Pancreas (tissue), 10 donors: ENCODE data around the gene ME2. TPM values are rescaled to one million over a fixed set of nuclear protein-coding genes. Genes with fewer than 3 reads are reported as not detected.

Experiments
- ATAC-seq, 4 donors: fragments of 200-7000 bp; cut with Tn5 transposase; one replicate each; pipeline versions ENCODE4 v1.8.0 to v1.9.1; 2020; ENCODE audit warnings: mild to moderate bottlenecking in 4 of 4, moderate library complexity in 4 of 4
- DNase-seq, 6 donors: peaks; one replicate each; pipeline ENCODE4 v3.0.0-alpha.2; 2020
- FAIRE-seq: peaks from 2 replicates; lab custom pipeline; 2012; peaks lifted over from hg19 to GRCh38; lab: Jason Lieb, UNC
- H3K27ac ChIP-seq, 4 donors: fragments of 200-600 bp; sonication (generic); 1 replicate in 3 of 4; 2 replicates in 1 of 4; pipeline versions ENCODE4 v1.5.0 to v1.8.0; 2020
- H3K27me3 ChIP-seq, 4 donors: fragments of 200-600 bp; one replicate each; pipeline ENCODE4 v1.8.0; 2021
- H3K36me3 ChIP-seq, 3 donors: fragments of 200-600 bp; sonication (generic) in 1 of 3; one replicate each; pipeline versions ENCODE4 v1.5.0 to v1.8.0; 2020 to 2021
- H3K4me1 ChIP-seq, 3 donors: fragments of 200-600 bp; one replicate each; pipeline ENCODE4 v1.8.0; 2021
- H3K4me3 ChIP-seq, 4 donors: fragments of 200-600 bp; sonication (generic) in 2 of 4; one replicate each; pipeline versions ENCODE4 v1.5.0 to v1.8.0; 2020 to 2021
- H3K9me3 ChIP-seq, 4 donors: fragments of 200-600 bp; one replicate each; pipeline ENCODE4 v1.8.0; 2021
- CTCF ChIP-seq, 4 donors: fragments of 200-600 bp; sonication (generic) in 3 of 4; IDR thresholded peaks; one replicate each; pipeline versions ENCODE4 v1.5.0 to v1.8.0; 2021; ENCODE audit warnings: antibody characterized with exemption in 4 of 4
- WGBS, 2 donors: extraction: QIAGEN DNeasy Blood & Tissue Kit; methylation state at CpG; one replicate each; pipeline ENCODE4 v1.1.7; 2013; 5-methylcytosine and 5-hydroxymethylcytosine counted together
- intact Hi-C, 3 donors: fragments of 100-400 bp; cut with DNase I; formaldehyde crosslinking; loops; one replicate each; pipeline versions ENCODE4 v1.11.1 to v1.14.2; 2022
- polyA plus RNA-seq, 2 donors: library from polyadenylated mRNA; stranded (reverse); fragments of 200-250 nt; gene quantifications; one replicate each; pipeline ENCODE4 v1.2.3, GENCODE V29; 2013
- total RNA-seq, 6 donors: library from RNA; stranded (reverse); fragmentation: NEBNext Ultra II Directional in 4 of 6; extraction: Animal tissue kit (Norgen Biotek cat#: 25700) in 4 of 6; gene quantifications; one replicate each; pipeline versions ENCODE4 v1.2.1 to v1.2.4, GENCODE V29; 2021 to 2023
- donor health status: healthy with polysubstance abuse.
- donor health status: DM: no; HTN: no; CAD: no; lungs with moderate emphysema.
- donor health status: DM: no; HTN: no; CAD: no.
- donor health status: control.
- donor health status: control.
- donor health status: Bipolar disorder and iron deficiency.
- donor health status: DM: yes; HTN: yes; CAD: no.
- donor health status: DM: no; HTN: no; CAD: no.
- donor health status: DM: no; HTN: no; CAD: no.
- donor health status: DM: yes; HTN: yes; CAD: no.

Gene ME2
- total and polyA plus RNA-seq, 8 donors: 9.9 to 22.1 (median 17.6) TPM

GRCh38 chr18:50909261-50909660 lies 30.3 kb downstream of the ME2 start:
- Histone ChIP-seq H3K36me3 (no peaks in the 10 kb centered on the region), H3K4me1 (no peaks in the 10 kb centered on the region), H3K27me3 (no peaks in the 10 kb centered on the region), H3K27ac (no peak overlapping the region), H3K4me3 (no peak overlapping the region), H3K9me3 (no peaks in the 10 kb centered on the region)
- no peak for FAIRE-seq
- no peak for ATAC-seq
- intact Hi-C loops: no loop called here
- 94 to 100% methylated on average over 1 of the region's 1 CpG for WGBS, 2 donors
- DNase-seq: no peak
- no peak for TF ChIP-seq CTCF (IDR thresholded peaks at IDR 0.05)

GRCh38 chr18:50911006-50911405 lies 32.1 kb downstream of the ME2 start:
- Histone ChIP-seq H3K4me1 (no peaks in the 10 kb centered on the region), H3K27ac (no peak overlapping the region), H3K27me3 (no peaks in the 10 kb centered on the region), H3K36me3 (no peaks in the 10 kb centered on the region), H3K4me3 (no peak overlapping the region), H3K9me3 (no peaks in the 10 kb centered on the region)
- DNase-seq (no peak), FAIRE-seq (no peak), ATAC-seq (no peak)
- TF ChIP-seq CTCF (IDR thresholded peaks at IDR 0.05): no peak
- intact Hi-C loops: no loop called here
- 67 to 74% methylated on average over 1 of the region's 1 CpG for WGBS, 2 donors

GRCh38 chr18:50917021-50917420 lies 38.1 kb downstream of the ME2 start:
- FAIRE-seq (no peak), ATAC-seq (no peak), DNase-seq (no peak)
- Histone ChIP-seq H3K4me3 (no peak overlapping the region), H3K27ac (no peak overlapping the region), H3K36me3 (peaks cover 0 to 9% (median 0%) of the 10 kb centered on the region in 3 donors), H3K9me3 (no peaks in the 10 kb centered on the region), H3K27me3 (no peaks in the 10 kb centered on the region), H3K4me1 (no peaks in the 10 kb centered on the region)
- TF ChIP-seq CTCF (IDR thresholded peaks at IDR 0.05): no peak
- intact Hi-C loops: no loop called here
- WGBS, 2 donors: 50% methylated on average over 1 of the region's 1 CpG

GRCh38 chr18:50918153-50918552 lies 39.2 kb downstream of the ME2 start:
- FAIRE-seq (no peak), ATAC-seq (no peak), DNase-seq (no peak)
- H3K9me3 ChIP-seq: no peaks in the 10 kb centered on the region
- no peaks in the 10 kb centered on the region for H3K27me3 ChIP-seq
- 95% methylated on average over 5 of the region's 5 CpGs for WGBS, 2 donors
- no peak for TF ChIP-seq CTCF (IDR thresholded peaks at IDR 0.05)
- intact Hi-C loops: no loop called here
- H3K4me3 ChIP-seq: no peak overlapping the region
- no peak overlapping the region for H3K27ac ChIP-seq
- H3K36me3 ChIP-seq: peaks cover 0 to 9% (median 0%) of the 10 kb centered on the region in 3 donors
- H3K4me1 ChIP-seq: no peaks in the 10 kb centered on the region

GRCh38 chr18:50924372-50924771 lies 45.5 kb downstream of the ME2 start:
- WGBS, 2 donors: 96% methylated on average over 2 of the region's 2 CpGs
- Histone ChIP-seq H3K4me1 (no peaks in the 10 kb centered on the region), H3K4me3 (no peak overlapping the region), H3K36me3 (peaks cover 0 to 21% (median 0%) of the 10 kb centered on the region in 3 donors), H3K9me3 (no peaks in the 10 kb centered on the region), H3K27ac (no peak overlapping the region), H3K27me3 (no peaks in the 10 kb centered on the region)
- DNase-seq (no peak), ATAC-seq (no peak), FAIRE-seq (no peak)
- intact Hi-C loops: no loop called here
- TF ChIP-seq CTCF (IDR thresholded peaks at IDR 0.05): no peak
